MCF 10A (cell line): ENCODE results near the gene RER1. TPM values are rescaled to one million over a fixed set of nuclear protein-coding genes. Genes with fewer than 3 reads are reported as not detected.

Source experiments
- BruUV-seq: library from RNA; stranded (reverse); fragments of 400-500 nt; replicated peaks from 2 replicates; lab custom pipeline; 2021; lab: Mats Ljungman, UMichigan
- CTCF ChIA-PET: fragments of 300-600 bp; sonication (Branson Sonifier 250); formaldehyde crosslinking; extraction: SDS; loops from one replicate; lab custom pipeline; 2021; ENCODE audit warnings: antibody characterized with exemption, inconsistent platforms; lab: Yijun Ruan, JAX
- POLR2A ChIA-PET: fragments of 300-600, 350-650 bp; sonication (Branson Sonifier 250); formaldehyde crosslinking; extraction: SDS; loops from one replicate; lab custom pipeline; 2020; ENCODE audit warnings: antibody characterized with exemption, inconsistent platforms; lab: Yijun Ruan, JAX
- DNase-seq: peaks from one replicate; pipeline ENCODE4 v3.0.0-alpha.2; 2018; ENCODE audit not compliant: unreplicated experiment
- H3K27ac Mint-ChIP-seq: one replicate; pipeline ENCODE4 v1.8.0; 2022; ENCODE audit warnings: mild to moderate bottlenecking, low read depth, mixed read lengths; ENCODE audit not compliant: unreplicated experiment
- H3K27me3 Mint-ChIP-seq: one replicate; pipeline ENCODE4 v1.8.0; 2022; ENCODE audit warnings: mixed read lengths; ENCODE audit not compliant: insufficient read depth, unreplicated experiment
- H3K36me3 Mint-ChIP-seq: one replicate; pipeline ENCODE4 v1.8.0; 2022; ENCODE audit warnings: mild to moderate bottlenecking, moderate library complexity, mixed read lengths; ENCODE audit not compliant: insufficient read depth, unreplicated experiment
- H3K4me1 Mint-ChIP-seq: one replicate; pipeline ENCODE4 v1.8.0; 2022; ENCODE audit warnings: mixed read lengths; ENCODE audit not compliant: insufficient read depth, unreplicated experiment
- H3K4me3 Mint-ChIP-seq: one replicate; pipeline ENCODE4 v1.8.0; 2022; ENCODE audit warnings: mild to moderate bottlenecking, moderate library complexity, mixed read lengths; ENCODE audit not compliant: unreplicated experiment
- H3K9me3 Mint-ChIP-seq: one replicate; pipeline ENCODE4 v1.8.0; 2022; ENCODE audit warnings: mixed read lengths; ENCODE audit not compliant: unreplicated experiment
- CTCF ChIP-seq: fragments of 200-600 bp; IDR thresholded peaks from one replicate; pipeline ENCODE4 v1.8.0; 2022; ENCODE audit warnings: antibody characterized with exemption, mild to moderate bottlenecking; ENCODE audit not compliant: unreplicated experiment
- intact Hi-C: fragments of 100-400 bp; cut with micrococcal nuclease; formaldehyde crosslinking; loops from 2 replicates; pipeline ENCODE4 v1.14.1; 2022
- total RNA-seq: library from RNA; stranded (reverse); gene quantifications from 2 replicates; pipeline ENCODE4 v1.2.3, GENCODE V29; 2022

The RER1 gene
- total RNA-seq, 1 experiment from 2014 or later = 172 TPM

GRCh38 chr1:2447276-2448097, 55.8 kb downstream of the RER1 start:
- no TSS peak for BruUV-seq
- no peaks in the 10 kb centered on the region for H3K9me3 Mint-ChIP-seq
- ChIA-PET CTCF (interaction anchor here (1.4 kb wide), 1 partner anchor 17 kb away, joined by 4 read pairs; no protein-coding TSS in a partner anchor), POLR2A (no interaction called here)
- H3K27ac Mint-ChIP-seq = no peak overlapping the region
- H3K4me1 Mint-ChIP-seq = peaks cover 5% of the 10 kb centered on the region
- intact Hi-C loops = no loop called here
- TF ChIP-seq CTCF = no peak
- no peaks in the 10 kb centered on the region for H3K27me3 Mint-ChIP-seq
- H3K4me3 Mint-ChIP-seq = no peak overlapping the region
- no peak for DNase-seq
- no peaks in the 10 kb centered on the region for H3K36me3 Mint-ChIP-seq

GRCh38 chr1:2448098-2448445, 56.4 kb downstream of the RER1 start:
- TF ChIP-seq CTCF = no peak
- H3K9me3 Mint-ChIP-seq = no peaks in the 10 kb centered on the region
- BruUV-seq = no TSS peak
- H3K4me1 Mint-ChIP-seq = peaks cover 5% of the 10 kb centered on the region
- H3K4me3 Mint-ChIP-seq = no peak overlapping the region
- no peak for DNase-seq
- H3K27ac Mint-ChIP-seq = no peak overlapping the region
- intact Hi-C loops = no loop called here
- POLR2A ChIA-PET = no interaction called here
- CTCF ChIA-PET = interaction anchor here (1.4 kb wide), 1 partner anchor 17 kb away, joined by 4 read pairs; no protein-coding TSS in a partner anchor
- H3K36me3 Mint-ChIP-seq = no peaks in the 10 kb centered on the region
- H3K27me3 Mint-ChIP-seq = no peaks in the 10 kb centered on the region

GRCh38 chr1:2449636-2450454, 58.2 kb downstream of the RER1 start:
- H3K27me3 Mint-ChIP-seq = no peaks in the 10 kb centered on the region
- BruUV-seq = no TSS peak
- peaks cover 5% of the 10 kb centered on the region for H3K4me1 Mint-ChIP-seq
- H3K9me3 Mint-ChIP-seq = no peaks in the 10 kb centered on the region
- H3K4me3 Mint-ChIP-seq = no peak overlapping the region
- no peak overlapping the region for H3K27ac Mint-ChIP-seq
- no peaks in the 10 kb centered on the region for H3K36me3 Mint-ChIP-seq
- ChIA-PET CTCF (no interaction called here), POLR2A (no interaction called here)
- no peak for DNase-seq
- intact Hi-C loops = no loop called here
- TF ChIP-seq CTCF = no peak

- ChIA-PET POLR2A (no interaction called here), CTCF (no interaction called here)
- Mint-ChIP-seq H3K27ac (no peak overlapping the region), H3K36me3 (no peaks in the 10 kb centered on the region), H3K27me3 (no peaks in the 10 kb centered on the region), H3K4me1 (no peaks in the 10 kb centered on the region), H3K9me3 (no peaks in the 10 kb centered on the region), H3K4me3 (no peak overlapping the region)
- DNase-seq = peak; percentile 25
- BruUV-seq = no TSS peak
- intact Hi-C loops = no loop called here
- TF ChIP-seq CTCF = no peak
Measured at GRCh38 chr1:2451741-2452140, 60.1 kb downstream of the RER1 start.
